Measurements from ENCODE around the gene FBXO7.

DNA sequence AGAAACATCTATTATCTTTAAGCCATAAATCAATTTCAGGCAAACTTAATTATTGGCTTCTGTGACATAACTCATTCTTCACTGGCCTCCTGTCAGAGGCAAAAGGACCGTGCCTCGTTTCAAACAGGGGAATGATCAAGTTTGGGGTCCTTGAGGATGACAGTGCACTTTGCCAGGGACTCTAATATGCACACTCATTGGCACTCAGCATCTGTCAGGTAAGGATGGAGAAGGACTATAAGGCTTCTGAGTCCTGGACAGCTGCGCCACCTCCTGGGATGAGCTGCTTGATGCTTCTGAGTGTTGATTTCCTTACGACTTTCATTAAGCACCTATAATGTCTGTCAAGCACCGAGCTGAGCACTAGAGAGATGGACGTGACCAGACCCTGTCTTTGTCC, 30.5 kb upstream of the FBXO7 start:
- TF ChIP-seq EZH2phosphoT487 (IDR thresholded peaks at IDR 0.05; ENCODE audit: borderline replicate concordance), result no peak
- TF ChIP-seq, protein P1, sequence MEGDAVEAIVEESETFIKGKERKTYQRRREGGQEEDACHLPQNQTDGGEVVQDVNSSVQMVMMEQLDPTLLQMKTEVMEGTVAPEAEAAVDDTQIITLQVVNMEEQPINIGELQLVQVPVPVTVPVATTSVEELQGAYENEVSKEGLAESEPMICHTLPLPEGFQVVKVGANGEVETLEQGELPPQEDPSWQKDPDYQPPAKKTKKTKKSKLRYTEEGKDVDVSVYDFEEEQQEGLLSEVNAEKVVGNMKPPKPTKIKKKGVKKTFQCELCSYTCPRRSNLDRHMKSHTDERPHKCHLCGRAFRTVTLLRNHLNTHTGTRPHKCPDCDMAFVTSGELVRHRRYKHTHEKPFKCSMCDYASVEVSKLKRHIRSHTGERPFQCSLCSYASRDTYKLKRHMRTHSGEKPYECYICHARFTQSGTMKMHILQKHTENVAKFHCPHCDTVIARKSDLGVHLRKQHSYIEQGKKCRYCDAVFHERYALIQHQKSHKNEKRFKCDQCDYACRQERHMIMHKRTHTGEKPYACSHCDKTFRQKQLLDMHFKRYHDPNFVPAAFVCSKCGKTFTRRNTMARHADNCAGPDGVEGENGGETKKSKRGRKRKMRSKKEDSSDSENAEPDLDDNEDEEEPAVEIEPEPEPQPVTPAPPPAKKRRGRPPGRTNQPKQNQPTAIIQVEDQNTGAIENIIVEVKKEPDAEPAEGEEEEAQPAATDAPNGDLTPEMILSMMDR (conservative IDR thresholded peaks at IDR 0.05; ENCODE audit: low read length), result peak; percentile 47
